Measurements from ENCODE around the gene MAPK11. TPM values are rescaled to one million over a fixed set of nuclear protein-coding genes. Genes with fewer than 3 reads are reported as not detected.

The MAPK11 gene
- total and polyA plus RNA-seq, 2 donors from 2014 or later, result 11.4 to 18.3 TPM

- no peaks in the 10 kb centered on the region for H3K9me3 ChIP-seq (ENCODE audit: control insufficient read depth in 2 of 3, insufficient read depth in 1 of 3, low read length in 3 of 3)
- no peak overlapping the region for H3K27ac ChIP-seq (ENCODE audit: low read depth in 2 of 2, low read length in 2 of 2)
- FAIRE-seq (no peak), DNase-seq (no peak)
- no peaks in the 10 kb centered on the region for H3K27me3 ChIP-seq (ENCODE audit: control insufficient read depth, insufficient read depth, low read length)
- H3K4me3 ChIP-seq (ENCODE audit: low read length in 3 of 3), result no peak overlapping the region
- intact Hi-C loops (cut with DNase I), result no loop called here
- peaks cover 0 to 9% (median 0%) of the 10 kb centered on the region in 3 donors for H3K4me1 ChIP-seq (ENCODE audit: control insufficient read depth in 2 of 3, insufficient read depth in 2 of 3, low read depth in 1 of 3, low read length in 3 of 3)
- H3K36me3 ChIP-seq (ENCODE audit: control insufficient read depth in 2 of 3, insufficient read depth in 3 of 3, low read length in 3 of 3), result peaks cover 0 to 58% (median 27%) of the 10 kb centered on the region in 3 donors
- TF ChIP-seq, protein P1, sequence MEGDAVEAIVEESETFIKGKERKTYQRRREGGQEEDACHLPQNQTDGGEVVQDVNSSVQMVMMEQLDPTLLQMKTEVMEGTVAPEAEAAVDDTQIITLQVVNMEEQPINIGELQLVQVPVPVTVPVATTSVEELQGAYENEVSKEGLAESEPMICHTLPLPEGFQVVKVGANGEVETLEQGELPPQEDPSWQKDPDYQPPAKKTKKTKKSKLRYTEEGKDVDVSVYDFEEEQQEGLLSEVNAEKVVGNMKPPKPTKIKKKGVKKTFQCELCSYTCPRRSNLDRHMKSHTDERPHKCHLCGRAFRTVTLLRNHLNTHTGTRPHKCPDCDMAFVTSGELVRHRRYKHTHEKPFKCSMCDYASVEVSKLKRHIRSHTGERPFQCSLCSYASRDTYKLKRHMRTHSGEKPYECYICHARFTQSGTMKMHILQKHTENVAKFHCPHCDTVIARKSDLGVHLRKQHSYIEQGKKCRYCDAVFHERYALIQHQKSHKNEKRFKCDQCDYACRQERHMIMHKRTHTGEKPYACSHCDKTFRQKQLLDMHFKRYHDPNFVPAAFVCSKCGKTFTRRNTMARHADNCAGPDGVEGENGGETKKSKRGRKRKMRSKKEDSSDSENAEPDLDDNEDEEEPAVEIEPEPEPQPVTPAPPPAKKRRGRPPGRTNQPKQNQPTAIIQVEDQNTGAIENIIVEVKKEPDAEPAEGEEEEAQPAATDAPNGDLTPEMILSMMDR (IDR thresholded peaks at IDR 0.05; ENCODE audit: borderline replicate concordance, extremely low read depth, insufficient read depth), result no peak
- no peak overlapping the region for H3K9ac ChIP-seq (ENCODE audit: low read length in 3 of 3)
Measured at GRCh38 chr22:50284479-50284878, 14.3 kb upstream of the MAPK11 start.

DNA sequence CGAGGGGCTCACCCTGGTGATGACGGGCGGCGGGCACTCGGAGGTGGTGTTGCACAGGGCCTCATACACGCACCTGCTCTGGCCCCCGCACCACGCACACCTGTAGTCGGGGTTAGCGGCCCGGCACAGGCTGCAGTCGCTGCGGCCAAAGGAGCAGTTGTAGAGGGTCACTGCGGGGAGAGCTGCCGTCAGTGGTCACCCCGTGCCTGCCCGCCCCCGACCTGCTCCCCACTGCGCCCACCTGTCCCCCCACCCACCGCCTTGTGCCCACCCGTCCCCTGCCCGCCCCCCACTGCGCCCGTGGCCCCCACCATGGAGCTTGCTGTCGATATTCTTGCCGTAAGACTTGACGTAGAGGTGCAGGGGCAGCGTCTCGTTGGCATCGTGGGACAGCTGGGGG is 13.6 kb upstream of the MAPK11 start:
- no peak for DNase-seq
- Histone ChIP-seq H3K4me3 (ENCODE audit: low read length in 3 of 3) (no peak overlapping the region), H3K27ac (ENCODE audit: low read depth in 2 of 2, low read length in 2 of 2) (no peak overlapping the region), H3K9me3 (ENCODE audit: control insufficient read depth in 2 of 3, insufficient read depth in 1 of 3, low read length in 3 of 3) (no peaks in the 10 kb centered on the region), H3K4me1 (ENCODE audit: control insufficient read depth in 2 of 3, insufficient read depth in 2 of 3, low read depth in 1 of 3, low read length in 3 of 3) (peaks cover 0 to 9% (median 0%) of the 10 kb centered on the region in 3 donors), H3K27me3 (ENCODE audit: control insufficient read depth, insufficient read depth, low read length) (no peaks in the 10 kb centered on the region), H3K9ac (ENCODE audit: low read length in 3 of 3) (no peak overlapping the region), H3K36me3 (ENCODE audit: control insufficient read depth in 2 of 3, insufficient read depth in 3 of 3, low read length in 3 of 3) (peaks cover 0 to 58% (median 24%) of the 10 kb centered on the region in 3 donors)
- intact Hi-C loops (cut with DNase I), result no loop called here
- TF ChIP-seq, protein P1 (IDR thresholded peaks at IDR 0.05; ENCODE audit: borderline replicate concordance, extremely low read depth, insufficient read depth), result no peak
- no peak for FAIRE-seq

GRCh38 chr22:50282361-50283155 is 12.4 kb upstream of the MAPK11 start:
- Histone ChIP-seq H3K9ac (ENCODE audit: low read length in 3 of 3) (no peak overlapping the region), H3K4me1 (ENCODE audit: control insufficient read depth in 2 of 3, insufficient read depth in 2 of 3, low read depth in 1 of 3, low read length in 3 of 3) (peaks cover 0 to 9% (median 0%) of the 10 kb centered on the region in 3 donors), H3K9me3 (ENCODE audit: control insufficient read depth in 2 of 3, insufficient read depth in 1 of 3, low read length in 3 of 3) (no peaks in the 10 kb centered on the region), H3K36me3 (ENCODE audit: control insufficient read depth in 2 of 3, insufficient read depth in 3 of 3, low read length in 3 of 3) (peaks cover 0 to 58% (median 25%) of the 10 kb centered on the region in 3 donors), H3K27me3 (ENCODE audit: control insufficient read depth, insufficient read depth, low read length) (no peaks in the 10 kb centered on the region), H3K4me3 (ENCODE audit: low read length in 3 of 3) (no peak overlapping the region), H3K27ac (ENCODE audit: low read depth in 2 of 2, low read length in 2 of 2) (peak overlapping the region; percentile 32 to 67)
- FAIRE-seq (no peak), DNase-seq (peak; percentile 69 to 93 (median 71))
- intact Hi-C loops (cut with DNase I), result no loop called here
- TF ChIP-seq, protein P1 (IDR thresholded peaks at IDR 0.05; ENCODE audit: borderline replicate concordance, extremely low read depth, insufficient read depth), result no peak

Data from kidney (tissue), 14 donors.